DMS114 treated with DMSO at 0.1 percent for 48 hours (cell line): ENCODE measurements around the gene DEPDC5.
A peak's percentile ranks its signal among the peaks of the same experiment; 100 is the strongest.

Source experiments
- DNase-seq: peaks from one replicate; lab custom pipeline; 2025; ENCODE audit not compliant: unreplicated experiment; lab: John Stamatoyannopoulos, UW

The DEPDC5 gene

DNA sequence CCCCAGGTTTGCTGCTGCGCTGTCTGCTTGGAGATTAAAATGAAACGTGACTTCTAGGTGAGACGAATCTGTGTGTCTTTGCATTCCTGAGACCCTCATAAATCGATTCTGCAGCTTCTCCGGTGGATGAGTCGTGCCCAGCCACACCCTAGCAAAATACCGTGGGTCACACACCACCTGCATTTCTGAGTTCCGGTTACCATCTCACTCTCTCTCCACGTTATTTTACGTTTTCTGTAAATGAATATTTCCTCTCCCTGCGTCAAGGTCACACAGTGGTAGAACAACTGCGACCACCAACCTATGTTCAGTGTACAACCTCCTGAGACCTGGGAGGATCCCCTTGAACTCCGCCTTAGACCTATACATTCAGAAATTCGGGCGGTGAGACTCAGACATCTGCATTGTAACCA lies 191.6 kb downstream of the DEPDC5 start:
- DNase-seq: no peak

- DNase-seq: no peak
Measured at GRCh38 chr22:31945971-31946680, 192.3 kb downstream of the DEPDC5 start.

GRCh38 chr22:31947296-31947695 lies 193.5 kb downstream of the DEPDC5 start:
- peak; percentile 18 for DNase-seq

DNA sequence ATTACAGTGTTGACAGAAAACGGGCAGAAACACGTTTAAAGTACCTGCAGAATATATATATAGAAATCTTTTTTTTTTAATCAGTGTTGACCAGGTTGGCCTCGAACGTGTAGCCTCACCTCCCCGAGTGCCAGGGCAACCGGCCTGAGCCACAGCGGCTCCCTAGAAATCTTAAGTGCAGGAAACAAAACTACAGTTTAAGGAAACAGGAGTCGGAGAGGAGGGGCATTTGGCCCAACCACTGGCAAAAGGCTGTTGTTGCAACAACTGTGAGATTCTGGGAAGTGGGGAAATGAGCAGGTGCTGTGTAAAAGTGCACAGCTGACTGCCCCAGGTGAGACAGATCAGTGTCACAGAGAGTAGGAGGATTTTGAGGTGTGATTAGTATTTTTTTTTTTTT lies 194.2 kb downstream of the DEPDC5 start:
- DNase-seq: no peak

DNA sequence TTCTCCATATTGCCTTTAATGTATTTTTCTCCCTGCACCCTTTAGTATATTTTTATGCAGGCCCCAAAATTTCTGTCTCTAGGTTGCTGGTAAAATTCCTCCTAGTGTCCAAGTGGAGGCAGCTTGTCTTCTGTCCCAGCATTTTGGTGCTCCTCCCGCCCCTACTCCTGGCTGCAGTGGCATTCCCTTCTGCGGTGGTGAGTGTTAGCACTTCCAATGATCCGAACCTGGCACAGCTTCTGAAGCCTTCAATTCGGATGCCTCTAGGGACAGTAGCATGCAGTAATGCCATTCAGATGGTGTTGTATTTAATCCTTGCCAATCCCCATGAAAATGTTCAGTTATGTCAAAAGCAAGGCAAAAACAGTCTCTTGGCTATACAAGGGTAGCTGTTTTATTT lies 196.4 kb downstream of the DEPDC5 start:
- DNase-seq: no peak

DNA sequence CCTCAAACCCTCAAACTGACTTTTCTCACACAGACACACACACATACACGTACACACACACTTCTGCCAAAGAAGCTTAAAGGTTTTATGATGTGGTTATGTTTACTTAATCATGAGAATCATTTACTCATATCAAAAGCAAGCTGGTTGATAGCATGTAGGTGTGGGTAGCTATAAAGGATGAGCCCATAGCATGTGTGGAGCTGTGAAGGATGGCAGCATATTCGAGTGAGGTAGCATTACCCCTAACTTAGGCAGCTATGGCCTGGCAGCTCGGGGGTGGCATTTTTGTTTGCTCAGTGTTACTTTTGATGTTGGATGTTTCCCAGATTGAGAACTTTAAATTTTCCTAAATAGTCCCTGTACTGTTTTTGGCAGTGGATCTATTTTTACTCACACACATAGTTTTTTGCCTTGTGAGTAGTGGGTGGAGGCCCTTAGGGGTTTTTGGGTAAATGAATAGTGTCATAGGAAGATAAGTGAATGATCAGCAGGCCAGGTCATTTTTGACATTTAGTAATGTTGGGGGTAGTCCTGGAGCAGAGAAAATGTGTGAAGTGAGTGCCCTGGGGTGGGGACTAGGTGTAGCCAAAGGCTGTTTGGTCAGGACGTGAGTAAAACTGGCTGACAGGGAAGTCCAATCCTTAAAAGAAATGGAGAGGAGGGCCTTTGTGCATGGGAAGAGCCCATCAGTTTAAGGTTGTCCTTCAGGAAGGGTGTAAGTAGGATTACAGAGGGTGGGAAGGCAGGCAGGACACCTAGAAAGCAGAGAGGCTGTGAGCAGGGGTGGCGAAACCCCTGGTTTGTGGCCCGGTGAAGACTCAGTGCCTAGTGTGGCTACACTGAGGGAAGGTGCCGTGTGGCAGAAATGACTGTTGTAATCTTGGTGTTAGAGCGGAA lies 197.6 kb downstream of the DEPDC5 start:
- no peak for DNase-seq

GRCh38 chr22:31952094-31952401 lies 198.2 kb downstream of the DEPDC5 start:
- DNase-seq: no peak

GRCh38 chr22:31952472-31952871 lies 198.7 kb downstream of the DEPDC5 start:
- DNase-seq: no peak

- no peak for DNase-seq
Measured at GRCh38 chr22:31953261-31953660, 199.4 kb downstream of the DEPDC5 start.

GRCh38 chr22:31954535-31955523 lies 201.0 kb downstream of the DEPDC5 start:
- DNase-seq: no peak

DNA sequence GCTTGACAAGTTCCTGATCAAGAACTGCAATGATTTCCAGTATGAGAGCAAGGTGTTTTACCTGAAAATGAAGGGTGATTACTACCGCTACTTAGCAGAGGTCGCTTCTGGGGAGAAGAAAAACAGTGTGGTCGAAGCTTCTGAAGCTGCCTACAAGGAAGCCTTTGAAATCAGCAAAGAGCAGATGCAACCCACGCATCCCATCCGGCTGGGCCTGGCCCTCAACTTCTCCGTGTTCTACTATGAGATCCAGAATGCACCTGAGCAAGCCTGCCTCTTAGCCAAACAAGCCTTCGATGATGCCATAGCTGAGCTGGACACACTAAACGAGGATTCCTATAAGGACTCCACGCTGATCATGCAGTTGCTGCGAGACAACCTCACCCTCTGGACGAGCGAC lies 202.5 kb downstream of the DEPDC5 start:
- no peak for DNase-seq
